ENCODE results near the gene CTIF. TPM values are rescaled to one million over a fixed set of nuclear protein-coding genes. Genes with fewer than 3 reads are reported as not detected.

CTIF gene
- polyA plus RNA-seq, 1 of the 3 experiments (the other 2 are of a cell fraction) = 47.2 TPM

- Histone ChIP-seq H3F3A (replicated peaks; ENCODE audit: insufficient read depth) (peaks cover under 1% of the 10 kb centered on the region), H3K36me3 (replicated peaks in 1 of 2; ENCODE audit: control insufficient read depth in 1 of 2, insufficient read depth in 2 of 2, low read length in 1 of 2) (peaks cover 5 to 21% of the 10 kb centered on the region in 2 experiments), H2AFZ (ENCODE audit: low read depth) (no peak overlapping the region), H3K4me2 (no peak overlapping the region), H3K9me2 (no peaks in the 10 kb centered on the region), H3K4me3 (ENCODE audit: low read depth in 2 of 2, low read length in 1 of 2) (no peak overlapping the region), H3K27ac (ENCODE audit: low read depth in 2 of 2, low read length in 1 of 2) (no peak overlapping the region; a peak in 1 of 4 replicates), H3K9me3 (no peaks in the 10 kb centered on the region), H3K27me3 (ENCODE audit: insufficient read depth) (no peaks in the 10 kb centered on the region), H3K4me1 (ENCODE audit: control insufficient read depth in 1 of 2, insufficient read depth in 2 of 2, low read depth in 1 of 2, low read length in 1 of 2) (peaks cover 25 to 42% of the 10 kb centered on the region in 2 experiments), H3K79me2 (ENCODE audit: insufficient read depth) (peaks cover 100% of the 10 kb centered on the region), H4K20me1 (ENCODE audit: insufficient read depth) (peaks cover 80% of the 10 kb centered on the region), H3K9ac (no peak overlapping the region)
- TF ChIP-seq ELF1 (IDR thresholded peaks at IDR 0.05) (no peak), GABPA (IDR thresholded peaks at IDR 0.05; ENCODE audit: low read depth) (no peak), FOSL2 (IDR thresholded peaks at IDR 0.05; ENCODE audit: borderline replicate concordance, low read depth) (no peak), TCF12 (IDR thresholded peaks at IDR 0.05) (no peak), CTCF (IDR thresholded peaks at IDR 0.05) (no peak), PBX3 (IDR thresholded peaks at IDR 0.05) (no peak), JUND (IDR thresholded peaks at IDR 0.05) (no peak), RCOR1 (IDR thresholded peaks at IDR 0.05; ENCODE audit: low read length) (no peak), REST (IDR thresholded peaks at IDR 0.05; ENCODE audit: low read depth, low read length) (no peak), EZH2phosphoT487 (IDR thresholded peaks at IDR 0.05; ENCODE audit: borderline replicate concordance, low read depth) (no peak), TAF1 (IDR thresholded peaks at IDR 0.05; ENCODE audit: borderline replicate concordance, low read depth, low read length) (no peak), RXRA (IDR thresholded peaks at IDR 0.05; ENCODE audit: borderline replicate concordance, low read depth) (no peak), MEF2A (IDR thresholded peaks at IDR 0.05; ENCODE audit: borderline replicate concordance, low read depth) (no peak), MAX (IDR thresholded peaks at IDR 0.05; ENCODE audit: low read depth) (no peak), FOXJ3 (CRISPR knock-in tag; IDR thresholded peaks at IDR 0.05) (no peak)
- no peak for DNase-seq
- POLR2A ChIA-PET = interaction anchor here (0.6 kb wide), 1 partner anchor 25 kb away, joined by 3 read pairs; no protein-coding TSS in a partner anchor
- CTCF ChIA-PET = no interaction called here
- WGBS (ENCODE audit: low lambda C conversion rate) = 94% methylated on average over 2 of the region's 2 CpGs
Measured at GRCh38 chr18:48550101-48550729, 11.4 kb downstream of the CTIF start.

Measured in SK-N-SH (cell line).